Ovary (tissue), 3 donors: ENCODE data around the gene NEK2.
"Not testable (repeated sequence)": the region's sequence is repeated elsewhere in the genome, so short reads cannot be mapped to it uniquely, and the experiment has no call there.

Source experiments
- CTCF ChIP-seq, 3 donors: fragments of 450-650 bp in 2 of 3; fragments of 200-600 bp in 1 of 3; IDR thresholded peaks; one replicate each; pipeline versions ENCODE4 v1.5.1 to v1.8.0; 2016 to 2022; ENCODE audit warnings: antibody characterized with exemption in 3 of 3, mild to moderate bottlenecking in 1 of 3
- EP300 ChIP-seq: sonication (generic); formaldehyde crosslinking; IDR thresholded peaks from one replicate; pipeline ENCODE4 v1.6.1; 2017; ENCODE audit warnings: antibody characterized with exemption
- donor health status: DM: no; HTN: no; CAD: no.

- TF ChIP-seq CTCF (IDR thresholded peaks at IDR 0.05); EP300: not testable (repeated sequence)
Measured at GRCh38 chr1:211716555-211716954, 41.1 kb upstream of the NEK2 start.
